HepG2 (cell line): ENCODE data around the gene MRPL58. TPM values are rescaled to one million over a fixed set of nuclear protein-coding genes. Genes with fewer than 3 reads are reported as not detected.

Source experiments
- AKNA ChIP-seq: sonication (generic); formaldehyde crosslinking; IDR thresholded peaks from 2 replicates; pipeline ENCODE4 v1.4.0; 2020; ENCODE audit warnings: missing genetic modification reagents, borderline replicate concordance
- ATF1 ChIP-seq: IDR thresholded peaks from 2 replicates; pipeline ENCODE4 v1.6.1; 2016; ENCODE audit warnings: mild to moderate bottlenecking, control low read depth
- HDAC1 ChIP-seq: sonication (generic); formaldehyde crosslinking; IDR thresholded peaks from 2 replicates; pipeline ENCODE4 v1.5.1; 2020; ENCODE audit warnings: mild to moderate bottlenecking, missing genetic modification reagents
- NR2F6 ChIP-seq, 2 experiments: IDR thresholded peaks; 2 replicates each; pipeline ENCODE4 v1.6.1; 2016; ENCODE audit warnings: antibody characterized with exemption in 1 of 2, mild to moderate bottlenecking in 1 of 2
- RBM39 ChIP-seq: fragments of 200-400 bp; formaldehyde crosslinking; IDR thresholded peaks from one replicate; pipeline ENCODE4 v1.6.1; 2018; ENCODE audit warnings: antibody characterized with exemption, mild to moderate bottlenecking, low read depth, low read length; ENCODE audit not compliant: poor library complexity, severe bottlenecking
- RNF2 ChIP-seq: fragments of 450-650 bp; conservative IDR thresholded peaks from 2 replicates; pipeline ENCODE4 v1.6.1; 2016; ENCODE audit warnings: low read depth
- TCF7 ChIP-seq: sonication (generic); IDR thresholded peaks from 2 replicates; pipeline ENCODE4 v1.6.1; 2016; ENCODE audit warnings: antibody characterized with exemption, low read depth
- TFAP4 ChIP-seq: sonication (generic); IDR thresholded peaks from 2 replicates; pipeline ENCODE4 v1.6.1; 2016; ENCODE audit warnings: low read depth, borderline replicate concordance
- ZNF282 ChIP-seq: fragments of 450-650 bp; IDR thresholded peaks from 2 replicates; pipeline ENCODE4 v1.6.1; 2018; ENCODE audit not compliant: partially characterized antibody
- ZNF670 ChIP-seq: sonication (generic); formaldehyde crosslinking; IDR thresholded peaks from 2 replicates; pipeline ENCODE4 v1.8.0; 2022; ENCODE audit warnings: mild to moderate bottlenecking, missing genetic modification reagents, borderline replicate concordance
- polyA plus RNA-seq, 8 experiments: library from polyadenylated mRNA; depleted of rRNA in 3 of 8; stranded (reverse) in 7 of 8; unstranded in 1 of 8; fragments of >200 nt; fragmentation: Illumina TruSeq in 4 of 8; extraction: Trizol in 4 of 8; gene quantifications; 2 replicates each; pipeline versions ENCODE4 v1.2.1 to v1.2.3, GENCODE V29; 2011 to 2016; ENCODE audit warnings: low read depth in 4 of 8, missing spikeins in 1 of 8, mixed read lengths in 1 of 8; ENCODE audit not compliant: insufficient read depth in 1 of 8
- total RNA-seq, 5 experiments: library from RNA; depleted of rRNA; stranded (reverse); fragments of >200 nt; fragmentation: Illumina TruSeq; extraction: Trizol; gene quantifications; 2 replicates each; pipeline ENCODE4 v1.2.3, GENCODE V29; 2016; ENCODE audit warnings: low read depth in 1 of 5
- TF ChIP-seq, protein P1 (sequence below): sonication (generic); formaldehyde crosslinking; IDR thresholded peaks from 2 replicates; pipeline ENCODE4 v1.4.0; 2020; ENCODE audit warnings: mild to moderate bottlenecking, missing genetic modification reagents, borderline replicate concordance
- TF ChIP-seq, protein P2 (sequence below): sonication (generic); formaldehyde crosslinking; IDR thresholded peaks from 2 replicates; pipeline ENCODE4 v1.9.0; 2021; ENCODE audit warnings: missing genetic modification reagents, mild to moderate bottlenecking, borderline replicate concordance
- TF ChIP-seq, protein P3 (sequence below), 2 experiments: sonication (generic) in 1 of 2; formaldehyde crosslinking in 1 of 2; IDR thresholded peaks; 2 replicates each; pipeline versions ENCODE4 v1.5.1 to v1.6.1; 2011 to 2020; ENCODE audit warnings: borderline replicate concordance in 1 of 2, low read depth in 1 of 2, low read length in 1 of 2, mild to moderate bottlenecking in 1 of 2, missing genetic modification reagents in 1 of 2, moderate library complexity in 1 of 2

Gene MRPL58
- total and polyA plus RNA-seq, 2 of the 13 experiments (the other 11 are each of a cell fraction or from before 2014, with no cell fraction given): 44.9 to 68.9 TPM

DNA sequence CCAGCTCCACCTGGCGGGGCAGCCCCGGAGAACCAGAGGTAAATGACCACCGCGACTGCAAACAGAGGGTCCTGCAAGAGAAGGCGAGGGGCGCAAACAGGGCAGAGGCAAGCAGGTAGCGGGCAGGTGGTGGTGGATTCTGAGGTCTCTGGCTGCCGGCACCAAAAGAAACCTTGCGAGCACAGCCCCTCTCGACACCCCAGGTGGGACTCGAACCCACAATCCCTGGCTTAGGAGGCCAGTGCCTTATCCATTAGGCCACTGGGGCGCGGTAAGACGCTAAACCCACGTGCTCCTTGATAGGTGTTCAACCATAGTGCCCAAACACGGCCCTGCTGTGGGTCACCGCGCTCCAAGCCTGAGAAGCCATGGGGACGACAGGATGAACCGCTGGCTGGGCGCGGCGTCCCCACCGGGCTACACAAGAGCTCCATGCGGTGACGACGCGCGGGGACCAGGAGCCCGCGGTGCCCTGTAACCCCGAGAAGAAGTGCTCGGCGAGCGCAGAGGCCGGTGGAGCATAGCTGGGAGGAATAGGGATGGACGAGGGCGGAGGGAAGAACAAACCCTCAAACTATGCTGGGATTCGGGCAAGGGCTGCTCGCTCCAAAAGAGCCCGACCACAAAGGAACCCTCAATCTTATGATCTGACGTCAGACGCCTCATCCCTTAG is 21.9 kb downstream of the MRPL58 start (continued):
- TF ChIP-seq TFAP4 (no peak), ATF1 (no peak), HDAC1 (CRISPR knock-in tag) (peak; percentile 75), RNF2 (peak; percentile 83), ZNF282 (no peak), ZNF670 (CRISPR knock-in tag) (peak; percentile 72), RBM39 (peak; percentile 27), TCF7 (no peak), AKNA (CRISPR knock-in tag) (0 out of 2 replicates have a peak, but pooled peaks have one; percentile 21), NR2F6 (IDR thresholded peaks at IDR 0.05) (peak; percentile 26; the same call in 1 of the 2 replicates), NR2F6 (CRISPR knock-in tag; IDR thresholded peaks at IDR 0.05) (peak; percentile 57)
- TF ChIP-seq, protein P1, sequence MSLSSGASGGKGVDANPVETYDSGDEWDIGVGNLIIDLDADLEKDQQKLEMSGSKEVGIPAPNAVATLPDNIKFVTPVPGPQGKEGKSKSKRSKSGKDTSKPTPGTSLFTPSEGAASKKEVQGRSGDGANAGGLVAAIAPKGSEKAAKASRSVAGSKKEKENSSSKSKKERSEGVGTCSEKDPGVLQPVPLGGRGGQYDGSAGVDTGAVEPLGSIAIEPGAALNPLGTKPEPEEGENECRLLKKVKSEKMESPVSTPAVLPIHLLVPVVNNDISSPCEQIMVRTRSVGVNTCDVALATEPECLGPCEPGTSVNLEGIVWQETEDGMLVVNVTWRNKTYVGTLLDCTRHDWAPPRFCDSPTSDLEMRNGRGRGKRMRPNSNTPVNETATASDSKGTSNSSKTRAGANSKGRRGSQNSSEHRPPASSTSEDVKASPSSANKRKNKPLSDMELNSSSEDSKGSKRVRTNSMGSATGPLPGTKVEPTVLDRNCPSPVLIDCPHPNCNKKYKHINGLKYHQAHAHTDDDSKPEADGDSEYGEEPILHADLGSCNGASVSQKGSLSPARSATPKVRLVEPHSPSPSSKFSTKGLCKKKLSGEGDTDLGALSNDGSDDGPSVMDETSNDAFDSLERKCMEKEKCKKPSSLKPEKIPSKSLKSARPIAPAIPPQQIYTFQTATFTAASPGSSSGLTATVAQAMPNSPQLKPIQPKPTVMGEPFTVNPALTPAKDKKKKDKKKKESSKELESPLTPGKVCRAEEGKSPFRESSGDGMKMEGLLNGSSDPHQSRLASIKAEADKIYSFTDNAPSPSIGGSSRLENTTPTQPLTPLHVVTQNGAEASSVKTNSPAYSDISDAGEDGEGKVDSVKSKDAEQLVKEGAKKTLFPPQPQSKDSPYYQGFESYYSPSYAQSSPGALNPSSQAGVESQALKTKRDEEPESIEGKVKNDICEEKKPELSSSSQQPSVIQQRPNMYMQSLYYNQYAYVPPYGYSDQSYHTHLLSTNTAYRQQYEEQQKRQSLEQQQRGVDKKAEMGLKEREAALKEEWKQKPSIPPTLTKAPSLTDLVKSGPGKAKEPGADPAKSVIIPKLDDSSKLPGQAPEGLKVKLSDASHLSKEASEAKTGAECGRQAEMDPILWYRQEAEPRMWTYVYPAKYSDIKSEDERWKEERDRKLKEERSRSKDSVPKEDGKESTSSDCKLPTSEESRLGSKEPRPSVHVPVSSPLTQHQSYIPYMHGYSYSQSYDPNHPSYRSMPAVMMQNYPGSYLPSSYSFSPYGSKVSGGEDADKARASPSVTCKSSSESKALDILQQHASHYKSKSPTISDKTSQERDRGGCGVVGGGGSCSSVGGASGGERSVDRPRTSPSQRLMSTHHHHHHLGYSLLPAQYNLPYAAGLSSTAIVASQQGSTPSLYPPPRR (CRISPR knock-in tag): peak; percentile 66
- TF ChIP-seq, protein P2, sequence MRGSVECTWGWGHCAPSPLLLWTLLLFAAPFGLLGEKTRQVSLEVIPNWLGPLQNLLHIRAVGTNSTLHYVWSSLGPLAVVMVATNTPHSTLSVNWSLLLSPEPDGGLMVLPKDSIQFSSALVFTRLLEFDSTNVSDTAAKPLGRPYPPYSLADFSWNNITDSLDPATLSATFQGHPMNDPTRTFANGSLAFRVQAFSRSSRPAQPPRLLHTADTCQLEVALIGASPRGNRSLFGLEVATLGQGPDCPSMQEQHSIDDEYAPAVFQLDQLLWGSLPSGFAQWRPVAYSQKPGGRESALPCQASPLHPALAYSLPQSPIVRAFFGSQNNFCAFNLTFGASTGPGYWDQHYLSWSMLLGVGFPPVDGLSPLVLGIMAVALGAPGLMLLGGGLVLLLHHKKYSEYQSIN (CRISPR knock-in tag): peak; percentile 62; the same call in 1 of the 2 replicates
- TF ChIP-seq, protein P3, sequence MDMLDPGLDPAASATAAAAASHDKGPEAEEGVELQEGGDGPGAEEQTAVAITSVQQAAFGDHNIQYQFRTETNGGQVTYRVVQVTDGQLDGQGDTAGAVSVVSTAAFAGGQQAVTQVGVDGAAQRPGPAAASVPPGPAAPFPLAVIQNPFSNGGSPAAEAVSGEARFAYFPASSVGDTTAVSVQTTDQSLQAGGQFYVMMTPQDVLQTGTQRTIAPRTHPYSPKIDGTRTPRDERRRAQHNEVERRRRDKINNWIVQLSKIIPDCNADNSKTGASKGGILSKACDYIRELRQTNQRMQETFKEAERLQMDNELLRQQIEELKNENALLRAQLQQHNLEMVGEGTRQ (IDR thresholded peaks at IDR 0.05; ENCODE audit: low read depth, low read length): no peak
- TF ChIP-seq, protein P3 (CRISPR knock-in tag; IDR thresholded peaks at IDR 0.05; ENCODE audit: borderline replicate concordance): peak; percentile 33; the same call in 1 of the 2 replicates
